NCI-H69 (cell line): ENCODE data around the gene SPEN.
"Not testable (repeated sequence)": the region's sequence is repeated elsewhere in the genome, so short reads cannot be mapped to it uniquely, and the experiment has no call there.

Experiments
- DNase-seq: peaks from one replicate; lab custom pipeline; 2025; lab: John Stamatoyannopoulos, UW

The SPEN gene

DNA sequence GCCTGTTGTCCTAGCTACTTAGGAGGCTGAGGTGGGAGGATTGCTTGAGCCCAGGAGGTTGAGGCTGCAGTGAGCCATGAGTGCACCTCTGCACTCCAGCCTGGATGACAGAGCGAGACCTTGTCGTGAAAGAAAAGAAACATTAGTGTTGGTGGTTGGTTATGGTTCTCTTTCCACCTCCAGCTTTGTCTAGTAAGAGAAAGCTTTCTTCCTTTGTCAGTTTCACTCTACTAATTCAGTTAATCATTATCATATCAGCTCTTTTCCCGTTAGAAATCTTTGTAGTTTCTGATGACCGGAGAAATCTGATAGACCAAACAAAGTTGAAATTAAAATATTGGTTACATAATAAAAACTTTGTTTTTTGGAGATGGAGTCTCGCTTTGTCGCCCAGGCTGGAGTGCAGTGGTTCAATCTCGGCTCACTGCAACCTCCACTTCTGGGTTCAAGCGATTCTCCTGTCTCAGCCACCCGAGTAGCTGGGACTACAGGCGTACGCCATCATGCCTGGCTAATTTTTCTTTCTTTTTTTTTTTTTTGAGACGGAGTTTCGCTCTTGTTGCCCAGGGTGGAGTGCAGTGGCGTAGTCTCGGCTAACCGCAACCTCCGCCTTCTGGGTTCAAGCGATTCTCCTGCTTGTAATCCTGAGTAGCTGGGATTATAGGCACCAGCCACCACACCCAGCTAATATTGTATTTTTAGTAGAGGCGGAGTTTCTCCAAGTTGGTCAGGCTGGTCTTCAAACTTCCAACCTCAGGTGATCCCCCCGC lies 49.5 kb downstream of the SPEN start:
- not testable (repeated sequence) for DNase-seq

GRCh38 chr1:15899266-15899665 lies 51.8 kb downstream of the SPEN start:
- DNase-seq: no peak

DNA sequence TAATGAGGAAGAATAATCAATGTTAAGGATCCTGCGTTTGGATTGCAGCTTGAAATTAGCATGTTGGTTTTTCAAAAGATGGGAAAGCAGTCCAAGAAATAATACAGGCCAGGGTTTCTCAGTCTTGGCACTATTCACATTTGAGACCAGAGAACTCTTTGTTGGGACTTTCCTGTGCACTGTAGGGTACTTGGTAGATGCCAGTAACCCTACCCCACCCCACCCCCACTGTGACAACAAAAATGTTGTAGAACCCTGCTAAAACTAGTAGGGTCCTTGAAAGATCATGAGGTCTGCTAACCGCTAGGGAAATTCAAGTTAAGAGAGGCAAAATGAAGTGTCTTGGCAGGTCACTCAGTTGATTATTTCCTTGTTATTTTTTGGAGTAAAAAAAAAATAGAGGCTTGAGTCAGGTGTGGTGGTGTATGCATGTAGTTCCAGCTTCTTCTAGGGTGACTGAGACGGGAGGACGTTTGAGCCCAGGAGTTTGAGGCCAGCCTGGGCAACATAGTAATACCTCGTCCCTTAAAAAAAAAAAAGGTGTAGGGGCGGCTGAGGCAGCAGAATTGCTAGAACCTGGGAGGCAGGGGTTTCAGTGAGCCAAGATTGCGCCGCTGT lies 53.3 kb downstream of the SPEN start:
- DNase-seq: no peak

DNA sequence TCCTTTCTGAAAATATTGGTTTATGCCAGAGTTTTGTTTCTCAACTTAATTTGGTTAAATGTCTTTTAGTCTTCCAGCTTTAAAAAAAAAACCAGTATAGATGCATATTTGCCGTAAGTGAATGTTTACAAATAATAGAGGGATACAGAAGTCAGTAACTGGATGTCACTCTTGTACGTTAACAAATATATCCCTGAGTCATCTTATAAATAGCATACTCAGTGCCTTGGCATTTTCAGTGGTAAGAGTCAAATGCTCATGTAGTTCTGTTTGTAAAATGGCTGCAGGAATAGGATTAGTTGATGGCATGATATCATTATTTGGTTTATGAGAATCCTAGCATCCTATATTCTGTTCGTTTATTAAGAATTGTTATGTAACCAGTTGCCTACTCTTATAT lies 55.4 kb downstream of the SPEN start:
- no peak for DNase-seq

DNA sequence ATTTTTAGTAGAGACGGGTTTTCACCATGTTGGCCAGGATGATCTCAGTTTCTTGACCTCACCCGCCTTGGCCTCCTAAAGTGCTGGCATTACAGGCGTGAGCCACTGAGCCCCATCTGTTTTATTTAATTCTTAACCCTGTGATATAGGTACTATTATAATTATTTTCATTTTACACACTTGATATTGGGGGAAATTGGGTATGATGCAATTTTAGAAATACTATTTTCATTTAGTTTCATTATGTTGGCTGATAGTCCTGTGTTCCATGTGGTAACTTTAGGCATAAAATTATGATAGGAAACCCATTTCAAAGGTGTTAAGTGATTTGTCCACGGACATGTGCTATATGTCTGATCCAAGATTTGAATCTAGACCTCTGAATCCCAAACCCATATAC lies 61.1 kb downstream of the SPEN start:
- no peak for DNase-seq

- DNase-seq: no peak
Measured at GRCh38 chr1:15911141-15911540, 63.6 kb downstream of the SPEN start.

DNA sequence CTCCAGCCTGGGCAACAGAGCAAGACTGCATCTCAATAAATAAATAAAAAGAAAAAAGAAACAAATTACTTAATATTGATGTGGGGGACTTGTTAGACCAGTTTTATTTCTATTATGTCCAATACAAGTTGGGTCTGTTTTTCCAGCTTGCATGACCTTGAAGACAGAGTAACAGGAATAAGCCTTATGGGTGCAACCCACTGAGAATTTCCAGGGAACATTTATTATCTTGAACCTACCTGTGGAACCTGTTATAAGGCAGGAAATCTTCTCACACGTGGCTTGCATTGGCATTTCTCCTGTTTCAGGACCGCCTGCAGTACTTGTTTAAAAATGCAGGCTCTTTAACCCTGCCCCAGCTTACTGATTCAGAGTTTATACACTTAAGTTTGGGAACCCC lies 64.4 kb downstream of the SPEN start:
- DNase-seq: no peak

GRCh38 chr1:15913607-15914006 lies 66.1 kb downstream of the SPEN start:
- not testable (repeated sequence) for DNase-seq

DNA sequence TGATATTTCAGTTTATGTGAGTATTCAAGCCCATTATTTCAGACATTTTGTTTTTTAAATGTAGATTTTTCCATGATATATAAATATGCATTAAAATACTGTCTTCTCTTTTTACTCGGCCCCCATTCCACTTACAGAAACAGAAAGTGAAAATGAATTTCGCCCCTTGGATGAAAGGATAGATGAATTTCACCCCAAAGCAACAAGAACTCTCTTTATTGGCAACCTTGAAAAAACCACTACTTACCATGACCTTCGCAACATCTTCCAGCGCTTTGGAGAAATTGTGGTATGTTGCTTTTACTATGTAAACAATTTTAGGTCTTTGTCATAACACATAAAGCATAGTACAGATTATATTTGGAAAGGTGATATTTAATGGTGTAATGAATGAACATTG lies 68.5 kb downstream of the SPEN start:
- no peak for DNase-seq

GRCh38 chr1:15916417-15916816 lies 68.9 kb downstream of the SPEN start:
- no peak for DNase-seq

- DNase-seq: no peak
Measured at GRCh38 chr1:15916916-15917315, 69.4 kb downstream of the SPEN start.

GRCh38 chr1:15918962-15919715 lies 71.6 kb downstream of the SPEN start:
- no peak for DNase-seq

- DNase-seq: no peak
Measured at GRCh38 chr1:15923241-15923640, 75.7 kb downstream of the SPEN start.

- not testable (repeated sequence) for DNase-seq
Measured at GRCh38 chr1:15926448-15926847, 78.9 kb downstream of the SPEN start.

- DNase-seq: no peak
Measured at GRCh38 chr1:15928971-15929965, 81.8 kb downstream of the SPEN start.

GRCh38 chr1:15931401-15931800 lies 83.9 kb downstream of the SPEN start:
- no peak for DNase-seq

- DNase-seq: no peak
Measured at GRCh38 chr1:15931884-15932283, 84.4 kb downstream of the SPEN start.

- DNase-seq: no peak
Measured at GRCh38 chr1:15932612-15933011, 85.1 kb downstream of the SPEN start.

GRCh38 chr1:15933684-15934083 lies 86.2 kb downstream of the SPEN start:
- DNase-seq: no peak

DNA sequence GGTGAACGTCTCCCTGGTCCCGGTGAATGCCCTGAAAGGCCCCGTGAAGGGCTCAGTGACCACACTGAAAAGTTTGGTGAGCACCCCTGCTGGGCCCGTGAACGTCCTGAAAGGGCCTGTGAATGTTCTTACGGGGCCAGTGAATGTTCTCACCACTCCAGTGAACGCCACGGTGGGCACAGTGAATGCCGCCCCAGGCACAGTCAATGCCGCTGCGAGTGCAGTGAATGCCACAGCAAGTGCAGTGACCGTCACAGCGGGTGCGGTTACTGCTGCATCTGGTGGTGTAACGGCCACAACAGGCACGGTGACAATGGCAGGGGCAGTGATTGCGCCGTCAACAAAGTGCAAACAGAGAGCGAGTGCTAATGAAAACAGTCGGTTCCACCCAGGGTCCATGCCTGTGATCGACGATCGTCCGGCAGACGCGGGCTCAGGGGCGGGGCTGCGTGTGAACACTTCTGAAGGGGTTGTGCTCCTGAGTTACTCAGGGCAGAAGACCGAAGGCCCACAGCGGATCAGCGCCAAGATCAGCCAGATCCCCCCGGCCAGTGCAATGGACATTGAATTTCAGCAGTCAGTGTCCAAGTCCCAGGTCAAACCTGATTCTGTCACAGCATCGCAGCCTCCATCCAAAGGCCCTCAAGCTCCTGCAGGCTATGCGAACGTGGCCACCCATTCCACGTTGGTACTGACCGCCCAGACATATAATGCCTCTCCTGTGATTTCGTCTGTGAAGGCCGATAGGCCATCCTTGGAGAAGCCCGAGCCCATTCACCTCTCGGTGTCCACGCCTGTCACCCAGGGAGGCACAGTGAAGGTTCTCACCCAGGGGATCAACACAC lies 86.9 kb downstream of the SPEN start:
- no peak for DNase-seq
